ENCODE measurements around the gene FBXW2.

DNA sequence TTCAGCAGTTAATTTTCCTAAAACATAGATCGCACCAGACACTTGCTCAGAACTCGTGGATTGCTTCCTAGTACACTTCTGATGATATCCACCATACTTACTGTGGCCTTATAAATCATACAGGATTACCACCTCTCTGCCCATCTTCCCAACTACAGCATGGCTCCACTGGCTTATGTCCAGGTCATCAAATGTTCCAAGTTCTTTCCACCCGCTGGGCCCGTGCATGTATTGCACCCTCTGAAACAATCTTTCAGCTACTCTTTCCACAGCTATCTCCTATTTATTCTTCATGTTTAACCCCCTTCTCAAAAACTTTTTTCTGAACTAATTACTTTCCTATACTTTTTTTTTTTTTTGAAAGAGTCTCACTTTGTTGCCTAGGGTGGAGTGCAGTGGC is 18.5 kb downstream of the FBXW2 start:
- TF ChIP-seq, protein P1, sequence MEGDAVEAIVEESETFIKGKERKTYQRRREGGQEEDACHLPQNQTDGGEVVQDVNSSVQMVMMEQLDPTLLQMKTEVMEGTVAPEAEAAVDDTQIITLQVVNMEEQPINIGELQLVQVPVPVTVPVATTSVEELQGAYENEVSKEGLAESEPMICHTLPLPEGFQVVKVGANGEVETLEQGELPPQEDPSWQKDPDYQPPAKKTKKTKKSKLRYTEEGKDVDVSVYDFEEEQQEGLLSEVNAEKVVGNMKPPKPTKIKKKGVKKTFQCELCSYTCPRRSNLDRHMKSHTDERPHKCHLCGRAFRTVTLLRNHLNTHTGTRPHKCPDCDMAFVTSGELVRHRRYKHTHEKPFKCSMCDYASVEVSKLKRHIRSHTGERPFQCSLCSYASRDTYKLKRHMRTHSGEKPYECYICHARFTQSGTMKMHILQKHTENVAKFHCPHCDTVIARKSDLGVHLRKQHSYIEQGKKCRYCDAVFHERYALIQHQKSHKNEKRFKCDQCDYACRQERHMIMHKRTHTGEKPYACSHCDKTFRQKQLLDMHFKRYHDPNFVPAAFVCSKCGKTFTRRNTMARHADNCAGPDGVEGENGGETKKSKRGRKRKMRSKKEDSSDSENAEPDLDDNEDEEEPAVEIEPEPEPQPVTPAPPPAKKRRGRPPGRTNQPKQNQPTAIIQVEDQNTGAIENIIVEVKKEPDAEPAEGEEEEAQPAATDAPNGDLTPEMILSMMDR (IDR thresholded peaks at IDR 0.05): no peak
- no peak for TF ChIP-seq POLR2A (IDR thresholded peaks at IDR 0.05)
